ENCODE measurements around the gene STOM. TPM values are rescaled to one million over a fixed set of nuclear protein-coding genes. Genes with fewer than 3 reads are reported as not detected.

Gene STOM
- total RNA-seq, 1 experiment from 2014 or later: 33.1 TPM

DNA sequence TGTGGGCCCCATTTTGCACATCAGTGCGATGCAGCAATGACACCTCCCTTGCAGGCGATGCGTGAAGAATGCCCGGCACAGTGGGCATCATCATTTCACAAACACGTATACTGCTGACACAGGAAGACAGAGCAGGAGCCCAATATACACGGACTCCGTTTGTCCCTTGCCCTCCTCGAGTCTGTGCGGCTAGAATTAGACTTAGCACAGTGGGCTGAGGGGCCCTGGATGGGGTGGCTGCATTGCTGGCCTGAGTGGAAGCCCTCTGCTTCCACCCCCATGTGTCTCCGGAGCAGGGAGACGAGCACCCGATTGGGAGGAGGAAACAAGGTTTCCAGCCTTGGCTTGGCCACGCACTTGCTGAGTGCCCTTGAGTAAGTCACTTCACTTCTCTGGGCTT, 61.3 kb downstream of the STOM start:
- H3K9me3 ChIP-seq: no peaks in the 10 kb centered on the region
- Mint-ChIP-seq H3K4me1 (ENCODE audit: low read depth, unreplicated experiment) (peaks cover 9% of the 10 kb centered on the region), H3K36me3 (ENCODE audit: insufficient read depth, unreplicated experiment) (peaks cover 17% of the 10 kb centered on the region), H3K9me3 (ENCODE audit: unreplicated experiment) (no peaks in the 10 kb centered on the region), H3K4me3 (ENCODE audit: unreplicated experiment) (no peak overlapping the region), H3K27me3 (ENCODE audit: insufficient read depth, unreplicated experiment) (no peaks in the 10 kb centered on the region), H3K27ac (ENCODE audit: unreplicated experiment) (no peak overlapping the region)
- CTCF ChIA-PET: interaction anchor here (1.1 kb wide), 1 partner anchor 30 kb away, joined by 5 read pairs; no protein-coding TSS in a partner anchor
- BruUV-seq (replicated peaks): no TSS peak
- H3K4me3 ChIP-seq (ENCODE audit: low read depth, low read length): no peak overlapping the region
- intact Hi-C loops (cut with micrococcal nuclease; ENCODE audit: unreplicated experiment): no loop called here
- DNase-seq: no peak
- H3K4me1 ChIP-seq: peaks cover 13% of the 10 kb centered on the region
- POLR2A ChIA-PET: no interaction called here
- H3K27me3 ChIP-seq (replicated peaks; ENCODE audit: control insufficient read depth, insufficient read depth, low read length): no peaks in the 10 kb centered on the region
- no peak for TF ChIP-seq CTCF (IDR thresholded peaks at IDR 0.05; ENCODE audit: insufficient read depth in 1 of 2, low read depth in 1 of 2, low read length in 1 of 2, severe bottlenecking in 1 of 2, unreplicated experiment in 1 of 2)
- H3K36me3 ChIP-seq (ENCODE audit: control insufficient read depth, insufficient read depth, low read length): peaks cover 4% of the 10 kb centered on the region; the same call in 1 of the 2 replicates

DNA sequence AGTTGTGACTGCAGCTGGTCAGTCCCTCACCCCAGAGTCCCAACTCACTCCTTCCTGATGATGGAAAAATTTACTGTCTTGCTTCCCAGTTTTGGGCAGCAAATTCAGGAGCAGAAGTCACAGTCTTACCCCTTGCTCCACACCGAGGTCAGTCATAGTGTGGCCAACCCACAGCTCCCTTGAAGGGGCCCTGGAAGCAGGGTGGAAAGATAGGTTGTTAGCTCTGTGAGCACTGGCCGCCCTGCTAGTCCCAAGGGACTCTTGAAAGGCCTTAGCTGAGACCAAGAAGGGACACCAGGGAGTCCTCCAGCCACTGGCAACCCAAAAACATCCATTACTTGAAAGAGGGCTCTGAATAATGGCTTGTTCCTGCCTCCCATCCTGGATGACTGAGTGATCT, 62.1 kb downstream of the STOM start:
- Histone ChIP-seq H3K4me3 (ENCODE audit: low read depth, low read length) (no peak overlapping the region), H3K36me3 (ENCODE audit: control insufficient read depth, insufficient read depth, low read length) (peaks cover 5% of the 10 kb centered on the region; the same call in 1 of the 2 replicates), H3K27me3 (replicated peaks; ENCODE audit: control insufficient read depth, insufficient read depth, low read length) (no peaks in the 10 kb centered on the region), H3K4me1 (peaks cover 17% of the 10 kb centered on the region), H3K9me3 (no peaks in the 10 kb centered on the region)
- DNase-seq: no peak
- Mint-ChIP-seq H3K4me1 (ENCODE audit: low read depth, unreplicated experiment) (peaks cover 9% of the 10 kb centered on the region), H3K4me3 (ENCODE audit: unreplicated experiment) (no peak overlapping the region), H3K27ac (ENCODE audit: unreplicated experiment) (no peak overlapping the region), H3K36me3 (ENCODE audit: insufficient read depth, unreplicated experiment) (peaks cover 17% of the 10 kb centered on the region), H3K9me3 (ENCODE audit: unreplicated experiment) (no peaks in the 10 kb centered on the region), H3K27me3 (ENCODE audit: insufficient read depth, unreplicated experiment) (no peaks in the 10 kb centered on the region)
- POLR2A ChIA-PET: no interaction called here
- intact Hi-C loops (cut with micrococcal nuclease; ENCODE audit: unreplicated experiment): no loop called here
- CTCF ChIA-PET: no interaction called here
- BruUV-seq (replicated peaks): no TSS peak
- TF ChIP-seq CTCF (IDR thresholded peaks at IDR 0.05; ENCODE audit: insufficient read depth in 1 of 2, low read depth in 1 of 2, low read length in 1 of 2, severe bottlenecking in 1 of 2, unreplicated experiment in 1 of 2): no peak

DNA sequence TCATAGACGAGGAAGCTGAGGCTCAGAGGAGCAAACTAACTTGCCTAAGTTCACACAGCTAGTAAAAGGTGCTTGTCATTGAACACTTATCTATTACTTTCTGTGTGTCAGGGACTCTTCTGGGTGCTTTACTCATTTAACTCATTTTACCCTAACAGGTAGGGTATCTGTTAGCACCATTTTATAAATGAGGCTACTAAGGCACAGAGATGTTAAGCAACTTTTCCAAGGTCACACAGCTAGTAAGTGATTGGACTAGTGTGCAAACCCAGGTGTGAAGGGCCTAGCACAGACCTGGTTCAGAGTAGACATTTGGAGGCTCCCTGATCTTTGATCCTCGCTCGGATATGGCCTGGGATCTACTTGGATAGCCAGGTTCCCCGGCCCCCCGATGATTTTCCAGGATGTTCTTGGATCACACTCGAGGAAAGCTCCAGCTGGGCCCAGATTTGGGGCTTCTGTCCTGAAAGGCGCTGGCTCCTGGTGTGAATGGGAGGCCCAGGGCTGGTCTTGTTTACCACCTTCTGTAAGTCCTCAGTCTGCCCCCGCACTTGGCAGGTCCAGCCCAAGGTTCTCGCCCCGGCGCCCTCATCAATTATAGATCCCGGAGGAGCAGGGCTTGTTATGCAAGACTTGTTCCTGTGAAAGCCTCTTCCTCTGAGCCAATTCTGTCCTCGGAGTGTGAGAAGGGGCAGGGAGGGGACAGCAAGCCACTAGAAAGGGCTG, 64.6 kb downstream of the STOM start:
- Histone ChIP-seq H3K9me3 (no peaks in the 10 kb centered on the region), H3K4me1 (peaks cover 22% of the 10 kb centered on the region), H3K27me3 (replicated peaks; ENCODE audit: control insufficient read depth, insufficient read depth, low read length) (no peaks in the 10 kb centered on the region), H3K36me3 (ENCODE audit: control insufficient read depth, insufficient read depth, low read length) (peaks cover 3% of the 10 kb centered on the region), H3K4me3 (ENCODE audit: low read depth, low read length) (no peak overlapping the region)
- no TSS peak for BruUV-seq (replicated peaks)
- ChIA-PET POLR2A (interaction anchor here (0.5 kb wide), 1 partner anchor 18 kb away, joined by 7 read pairs; no protein-coding TSS in a partner anchor), CTCF (interaction anchor here (1.3 kb wide), 1 partner anchor 14 kb away, joined by 3 read pairs; no protein-coding TSS in a partner anchor)
- peaks cover 11% of the 10 kb centered on the region for H3K4me1 Mint-ChIP-seq (ENCODE audit: low read depth, unreplicated experiment)
- no peak overlapping the region for H3K27ac Mint-ChIP-seq (ENCODE audit: unreplicated experiment)
- peaks cover 13% of the 10 kb centered on the region for H3K36me3 Mint-ChIP-seq (ENCODE audit: insufficient read depth, unreplicated experiment)
- H3K27me3 Mint-ChIP-seq (ENCODE audit: insufficient read depth, unreplicated experiment): no peaks in the 10 kb centered on the region
- no peak for DNase-seq
- no peak overlapping the region for H3K4me3 Mint-ChIP-seq (ENCODE audit: unreplicated experiment)
- intact Hi-C loops (cut with micrococcal nuclease; ENCODE audit: unreplicated experiment): loop anchor here (2.0 kb wide), 1 partner anchor 19 kb away; no protein-coding TSS in a partner anchor
- H3K9me3 Mint-ChIP-seq (ENCODE audit: unreplicated experiment): no peaks in the 10 kb centered on the region
- TF ChIP-seq CTCF (IDR thresholded peaks at IDR 0.05; ENCODE audit: insufficient read depth in 1 of 2, low read depth in 1 of 2, low read length in 1 of 2, severe bottlenecking in 1 of 2, unreplicated experiment in 1 of 2): no peak
